ENCODE results near the gene TCF20. TPM values are rescaled to one million over a fixed set of nuclear protein-coding genes. Genes with fewer than 3 reads are reported as not detected.

The TCF20 gene
- 10 to 100 TPM in 3 of 4 donors, 1 to 10 TPM in 1; 9.9 to 14.4 (median 12.4) TPM for total RNA-seq

DNA sequence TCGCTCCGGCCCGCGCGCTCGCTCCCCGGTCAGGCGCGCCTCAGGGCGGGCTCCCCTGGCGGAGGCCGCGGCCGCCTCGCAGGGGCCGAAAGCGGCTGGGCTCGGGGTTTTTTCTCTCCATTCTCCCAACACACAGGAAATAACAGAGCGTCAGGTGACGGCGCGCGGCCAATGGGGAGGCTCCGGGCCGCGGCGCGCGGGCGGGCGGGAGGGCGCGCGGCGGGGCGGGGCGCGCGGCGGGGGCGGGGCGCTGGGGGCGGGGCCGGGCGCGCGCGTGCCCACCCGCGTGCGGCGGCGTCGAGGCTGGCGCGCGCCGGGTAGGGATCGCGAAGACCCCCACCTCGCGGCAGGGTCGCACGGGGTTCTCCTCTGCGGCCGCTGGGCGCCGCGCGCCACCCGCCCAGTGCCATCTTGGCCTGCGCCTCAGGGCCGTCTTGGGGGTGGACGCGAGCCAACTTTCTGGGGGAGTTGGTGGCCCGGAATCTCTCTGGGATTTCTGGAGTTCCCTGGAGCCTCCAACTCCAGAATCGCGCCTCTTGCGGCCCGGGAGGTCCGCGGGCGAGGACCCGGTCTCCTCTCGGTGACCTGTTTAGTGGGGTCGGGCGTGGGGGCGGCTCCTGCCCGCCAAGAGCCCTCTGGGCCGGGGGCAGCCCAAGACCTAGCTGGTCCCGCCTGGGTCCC lies at the start of gene TCF20:
TCF20 (minus strand) TSS at position 144 of the 681 bp plus-strand sequence. CDS start 55,348 bp downstream, outside the sequence.
- Histone ChIP-seq H3K27me3 (no peaks in the 10 kb centered on the region), H3K9me3 (no peaks in the 10 kb centered on the region), H3K4me1 (peaks cover 13 to 17% of the 10 kb centered on the region in 2 donors), H3K27ac (peak within 1 kb of the TSS; percentile 87 to 90 (median 88)), H3K36me3 (no peaks in the 10 kb centered on the region), H3K4me3 (peak within 1 kb of the TSS; percentile 98 to 100 (median 98))
- intact Hi-C loops (cut with DNase I; ENCODE audit: low total_unique reads): loop anchor here (2.0 kb wide), 1 partner anchor 98 kb away; no protein-coding TSS in a partner anchor
- in situ Hi-C loops (cut with MboI; ENCODE audit: low sequenced_read_pairs in 4 of 4): loop anchor here in 1 of 4 donors (10.0 kb wide), 1 partner anchor 176 kb away; the partner anchor contains the start of gene NDUFA6
- DNase-seq (peak; percentile 50 to 61), ATAC-seq (peak; percentile 90 to 93)
- no peak for TF ChIP-seq CTCF (IDR thresholded peaks at IDR 0.05 in 4 of 5, conservative IDR thresholded peaks at IDR 0.05 in 1 of 5)
- TF ChIP-seq POLR2A (IDR thresholded peaks at IDR 0.05): no peak

GRCh38 chr22:42319386-42319785 lies 48.9 kb upstream of the TCF20 start:
- DNase-seq: no peak
- intact Hi-C loops (cut with DNase I; ENCODE audit: low total_unique reads): no loop called here
- H3K4me1 ChIP-seq: no peaks in the 10 kb centered on the region

DNA sequence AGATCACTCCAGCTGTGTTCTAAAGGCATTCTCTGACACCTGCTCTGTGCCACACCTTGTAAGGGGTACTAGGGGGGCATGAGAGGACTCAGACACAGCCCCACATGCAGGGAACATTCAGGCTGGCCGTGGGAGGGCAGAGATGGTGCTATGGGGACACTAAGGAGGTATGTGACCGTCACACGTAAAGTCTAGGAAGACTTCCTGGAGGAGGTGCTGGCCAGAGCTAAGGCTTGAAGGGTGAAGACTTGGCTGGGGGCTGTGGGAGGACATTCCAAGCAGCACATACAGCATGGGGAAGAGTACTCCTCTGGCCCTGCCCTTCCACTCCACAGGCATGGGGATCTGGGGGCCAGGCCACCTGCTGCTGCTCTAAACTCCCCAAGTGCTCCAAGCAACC lies 48.5 kb upstream of the TCF20 start:
- Histone ChIP-seq H3K9me3 (no peaks in the 10 kb centered on the region), H3K27ac (no peak overlapping the region), H3K36me3 (no peaks in the 10 kb centered on the region), H3K4me1 (no peaks in the 10 kb centered on the region), H3K27me3 (peaks cover 9 to 17% (median 9%) of the 10 kb centered on the region in 3 donors), H3K4me3 (no peak overlapping the region)
- ATAC-seq: no peak
- in situ Hi-C loops (cut with MboI; ENCODE audit: low sequenced_read_pairs in 4 of 4) (no loop called here), intact Hi-C loops (cut with DNase I; ENCODE audit: low total_unique reads) (no loop called here)
- no peak for DNase-seq
- TF ChIP-seq POLR2A (IDR thresholded peaks at IDR 0.05) (no peak), CTCF (IDR thresholded peaks at IDR 0.05 in 4 of 5, conservative IDR thresholded peaks at IDR 0.05 in 1 of 5) (no peak)

More at GRCh38 chr22:42319386-42319785, 48.9 kb upstream of the TCF20 start:
- H3K27ac ChIP-seq: no peak overlapping the region
- no peak overlapping the region for H3K4me3 ChIP-seq
- no peak for ATAC-seq
- H3K9me3 ChIP-seq: no peaks in the 10 kb centered on the region
- TF ChIP-seq POLR2A (IDR thresholded peaks at IDR 0.05) (no peak), CTCF (IDR thresholded peaks at IDR 0.05 in 4 of 5, conservative IDR thresholded peaks at IDR 0.05 in 1 of 5) (no peak)
- no peaks in the 10 kb centered on the region for H3K36me3 ChIP-seq
- peaks cover 9 to 17% (median 9%) of the 10 kb centered on the region in 3 donors for H3K27me3 ChIP-seq
- in situ Hi-C loops (cut with MboI; ENCODE audit: low sequenced_read_pairs in 4 of 4): no loop called here

- in situ Hi-C loops (cut with MboI; ENCODE audit: low sequenced_read_pairs in 4 of 4) (no loop called here), intact Hi-C loops (cut with DNase I; ENCODE audit: low total_unique reads) (no loop called here)
- Histone ChIP-seq H3K4me3 (no peak overlapping the region), H3K27ac (no peak overlapping the region), H3K36me3 (no peaks in the 10 kb centered on the region), H3K4me1 (no peaks in the 10 kb centered on the region), H3K27me3 (peaks cover 12 to 17% (median 12%) of the 10 kb centered on the region in 3 donors), H3K9me3 (no peaks in the 10 kb centered on the region)
- DNase-seq: no peak
- ATAC-seq: no peak
- no peak for TF ChIP-seq CTCF (IDR thresholded peaks at IDR 0.05 in 4 of 5, conservative IDR thresholded peaks at IDR 0.05 in 1 of 5)
- no peak for TF ChIP-seq POLR2A (IDR thresholded peaks at IDR 0.05)
Observed at GRCh38 chr22:42317691-42318547, 47.5 kb upstream of the TCF20 start.
